NCI-H2196 treated with DMSO at 0.1 percent for 48 hours (cell line): ENCODE data around the gene KCNK7.

Source experiments
- DNase-seq: peaks from one replicate; lab custom pipeline; 2025; ENCODE audit not compliant: unreplicated experiment; lab: John Stamatoyannopoulos, UW

KCNK7 gene

DNA sequence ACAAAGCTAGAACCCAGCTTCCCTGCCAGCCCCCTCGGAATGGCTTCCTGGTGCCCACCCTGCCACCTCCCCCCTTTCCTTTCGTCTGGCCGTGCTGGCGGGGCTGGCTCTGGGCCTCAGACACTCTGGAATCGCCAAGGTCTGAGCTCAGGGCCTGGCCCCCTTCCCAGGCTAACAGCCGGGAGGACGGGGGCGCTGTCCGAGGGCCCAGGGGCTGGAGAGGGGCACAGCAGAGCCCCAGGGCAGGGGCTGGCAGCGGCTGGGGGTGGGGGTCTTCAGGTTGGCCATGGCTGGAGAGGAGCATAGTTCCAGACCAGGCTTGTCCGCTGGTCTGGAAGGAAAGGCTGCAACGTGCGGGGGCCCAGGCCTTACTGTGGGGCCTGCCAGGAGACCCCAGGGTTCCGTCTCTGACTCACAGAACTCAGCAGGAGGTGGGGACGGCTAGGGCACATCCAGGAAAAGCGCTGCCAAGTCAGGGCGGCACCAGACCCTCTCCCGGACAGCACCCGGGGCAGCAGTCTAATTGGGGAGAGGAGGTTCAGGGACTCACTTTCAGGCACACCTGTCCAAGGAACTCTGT lies 36.6 kb downstream of the KCNK7 start:
- DNase-seq = no peak

DNA sequence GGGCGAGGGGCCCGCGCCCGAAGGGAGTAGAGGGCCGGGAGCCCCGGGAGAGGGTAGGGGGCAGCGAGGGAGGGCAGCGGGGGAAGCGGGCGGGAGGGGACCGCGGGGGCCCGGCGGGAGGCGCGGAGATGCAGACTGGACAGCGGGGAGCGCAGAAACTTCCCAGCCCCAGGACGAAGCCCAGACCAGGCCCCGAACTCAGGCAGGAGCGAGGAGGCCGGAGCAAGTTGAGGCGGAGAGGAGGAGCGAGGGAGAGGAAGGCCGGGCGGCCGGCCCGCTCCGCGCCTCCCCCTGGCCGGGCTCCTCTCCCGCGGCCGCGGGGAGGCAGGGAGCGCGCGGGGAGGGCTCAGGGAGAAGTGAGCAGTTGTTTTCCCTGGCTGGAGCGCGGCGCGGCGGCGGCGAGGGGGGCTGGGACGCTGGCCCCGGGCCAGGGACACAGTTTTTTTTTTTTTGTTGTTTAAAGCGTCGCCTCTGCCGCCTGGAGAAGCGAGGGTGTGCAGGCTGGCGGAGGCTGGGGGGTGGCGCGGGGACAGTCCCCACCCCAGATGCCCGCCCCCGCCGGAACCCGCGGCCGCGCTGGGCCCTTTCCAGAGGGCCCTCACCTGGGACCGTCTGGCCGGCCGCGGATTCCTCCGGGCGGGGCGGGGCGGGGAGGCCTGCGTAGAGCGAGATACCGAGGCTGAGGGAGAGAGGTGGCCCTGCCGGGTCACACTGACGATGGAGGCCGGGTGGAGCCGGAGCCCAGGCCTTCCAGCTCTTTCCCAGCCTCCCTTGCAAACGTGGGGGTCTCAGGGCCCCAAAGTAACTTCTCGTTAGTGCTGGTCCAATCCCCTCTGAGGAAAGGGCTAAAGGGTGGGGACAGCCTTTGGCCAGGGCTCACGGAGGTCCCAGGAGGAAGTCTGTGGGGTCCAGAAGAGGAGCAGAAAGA lies 37.3 kb downstream of the KCNK7 start, which contains the start of gene LTBP3:
TSS of gene LTBP3 (minus strand) at position 358 of the 928 bp plus-strand sequence. CDS start 400 bp downstream, outside the sequence.
- peak; percentile 32 for DNase-seq

DNA sequence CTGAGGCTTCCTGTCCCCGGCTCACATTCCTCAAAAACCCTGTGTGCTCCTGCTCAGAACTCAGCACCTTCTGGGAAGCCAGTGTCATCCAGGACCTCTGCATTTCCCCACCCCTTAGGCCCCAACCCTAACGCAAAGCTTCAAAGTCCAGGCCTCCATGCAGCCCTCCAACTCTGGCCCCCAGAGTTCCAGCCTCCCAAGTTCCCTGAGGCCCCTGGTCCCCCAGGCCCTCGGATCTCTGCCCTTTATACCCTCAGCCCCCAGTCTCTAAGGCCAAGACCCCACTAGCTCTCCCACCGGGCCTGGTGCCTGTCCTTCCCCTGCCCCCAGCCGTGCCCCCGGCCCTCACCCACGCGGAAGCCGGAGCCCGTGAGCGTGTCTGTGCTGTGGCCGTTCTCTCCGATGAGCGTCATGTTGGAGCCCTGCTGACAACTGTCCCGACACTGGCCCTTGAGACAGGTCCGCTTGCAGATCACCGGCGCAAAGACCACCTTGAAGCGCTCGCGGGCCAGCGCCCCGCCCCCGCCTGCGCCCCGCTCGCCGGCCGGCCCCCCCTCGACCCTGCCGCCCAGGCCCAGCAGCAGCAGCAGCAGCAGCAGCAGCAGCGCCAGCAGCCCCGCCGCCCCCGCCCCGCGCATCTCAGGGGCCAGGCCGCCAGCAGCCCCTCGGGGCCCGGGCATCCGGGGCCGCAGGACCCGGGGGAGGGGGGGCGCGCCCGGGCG lies 38.2 kb downstream of the KCNK7 start:
- no peak for DNase-seq

DNA sequence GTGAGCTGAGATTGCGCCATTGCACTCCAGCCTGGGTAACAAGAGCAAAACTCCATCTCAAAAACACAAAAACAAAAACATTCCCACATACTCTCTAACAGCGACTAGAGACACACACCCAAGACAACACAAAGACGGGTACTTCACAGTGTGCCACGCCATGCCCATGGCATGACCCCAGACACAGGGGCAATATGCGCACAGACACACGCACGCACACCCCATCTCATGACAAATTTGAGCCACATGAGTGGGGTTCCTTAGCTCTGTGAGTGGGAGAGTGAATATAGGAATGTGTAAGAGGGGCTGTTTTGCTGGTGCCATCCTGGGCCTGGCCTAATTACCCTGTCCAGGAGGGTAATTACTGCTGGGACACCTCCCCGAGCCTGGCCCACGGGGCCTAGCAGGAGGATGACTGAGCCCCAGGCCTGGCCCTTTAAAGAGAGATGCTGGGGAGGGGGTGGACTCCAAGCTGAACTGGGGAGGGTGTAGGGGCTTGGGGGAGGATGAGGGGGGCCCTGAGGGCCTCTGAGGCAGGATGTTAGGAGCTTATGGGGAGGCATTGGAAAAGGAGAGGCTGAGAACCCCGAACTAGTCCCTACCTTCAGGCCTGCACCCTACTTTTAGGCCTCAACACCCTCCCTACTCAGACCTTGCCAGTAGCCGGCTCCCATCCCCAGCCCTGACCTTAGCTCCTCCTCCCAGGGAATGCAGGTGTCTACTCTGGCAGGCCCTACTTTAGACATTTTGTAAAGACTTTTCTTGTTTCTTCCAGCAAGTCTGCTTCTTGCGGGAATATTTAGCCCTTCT lies 38.9 kb downstream of the KCNK7 start:
- DNase-seq = no peak

DNA sequence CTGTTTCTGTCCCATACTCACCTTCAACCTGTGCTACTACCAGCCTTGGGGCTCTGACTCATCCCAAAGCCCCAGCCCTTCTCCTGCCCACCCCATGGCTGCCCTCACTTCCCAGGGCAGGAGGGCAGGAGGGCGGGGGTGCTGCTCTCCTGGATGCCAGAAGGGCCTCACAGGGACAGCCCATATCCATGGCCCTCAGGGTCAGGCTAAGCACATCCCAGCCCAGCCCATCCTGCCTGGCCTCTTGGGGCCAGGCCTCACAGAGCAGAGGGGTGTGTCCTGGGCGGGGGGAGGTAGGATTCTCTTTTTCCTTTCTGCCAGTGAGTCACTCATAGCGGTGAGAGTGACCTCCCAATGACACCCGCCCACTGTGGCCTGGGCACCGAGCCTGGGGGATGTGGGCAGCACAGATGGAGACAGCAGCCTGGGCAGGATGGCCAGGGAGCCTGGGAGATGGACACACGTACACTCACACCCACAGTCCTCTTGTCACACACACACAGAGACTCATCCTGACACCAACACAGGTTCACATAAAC lies 39.8 kb downstream of the KCNK7 start:
- DNase-seq = no peak

DNA sequence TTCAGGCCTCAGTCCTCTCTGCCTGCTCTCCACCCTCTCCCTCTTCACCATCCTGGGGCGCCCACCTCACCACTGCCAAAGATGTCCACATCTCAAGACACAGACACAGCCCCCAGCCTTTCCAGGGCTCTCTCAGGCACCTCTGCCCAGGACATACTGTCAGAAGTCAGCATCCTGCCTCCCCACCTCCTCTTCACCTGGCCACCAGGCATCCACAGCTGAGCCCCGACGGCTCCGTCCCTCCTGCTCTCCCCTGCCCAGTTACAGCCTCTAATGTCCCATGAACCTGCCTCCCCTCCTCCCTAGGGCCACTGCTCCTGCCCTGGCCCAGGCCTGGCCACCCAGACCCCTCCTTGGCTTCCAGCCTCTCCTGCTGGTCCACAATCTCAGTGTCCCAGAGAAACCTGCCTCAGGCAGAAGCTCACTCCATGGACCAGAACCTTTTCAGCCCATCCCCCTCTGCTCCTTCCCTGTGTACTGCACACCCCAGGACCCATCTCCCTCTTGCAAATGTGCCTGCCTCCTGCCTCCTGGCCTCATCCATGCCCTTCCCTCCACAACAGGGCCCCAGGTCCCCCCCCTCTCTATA lies 40.7 kb downstream of the KCNK7 start:
- no peak for DNase-seq

DNA sequence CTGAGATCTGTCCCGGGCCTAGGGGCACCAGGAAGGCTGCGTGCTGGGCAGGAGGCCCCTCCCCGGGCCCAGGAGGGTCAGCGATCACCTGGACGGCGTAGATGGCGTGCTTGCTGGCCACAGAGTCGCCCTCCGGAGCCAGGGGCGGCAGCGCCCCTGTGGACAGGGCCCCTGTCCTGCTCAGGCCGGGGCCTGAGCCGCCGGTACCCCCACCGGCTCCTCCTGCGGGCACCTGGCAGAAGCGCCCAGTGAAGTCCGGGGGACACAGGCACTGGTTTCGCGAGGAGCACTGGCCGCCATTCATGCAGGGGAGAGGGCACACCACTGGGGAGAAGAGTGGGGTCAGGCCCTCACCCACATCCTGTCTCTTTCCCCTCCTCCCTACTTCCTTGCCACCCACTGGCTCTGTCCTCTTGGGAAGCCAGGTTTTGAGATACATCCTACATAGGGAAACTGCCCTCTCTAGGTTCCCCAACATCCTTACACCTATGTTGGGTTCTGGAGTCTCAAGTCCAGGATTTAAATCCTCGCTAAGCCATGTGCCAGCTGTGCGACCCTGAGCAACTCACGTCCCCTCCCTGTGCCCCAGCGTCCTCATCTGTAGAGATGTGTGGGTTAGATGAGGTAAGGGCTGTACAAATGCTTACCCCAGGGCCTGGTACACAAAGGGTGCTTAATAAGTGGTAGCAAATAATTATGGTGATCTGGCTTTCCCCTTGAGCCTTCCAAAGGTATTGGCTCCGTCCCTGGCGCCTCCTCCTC lies 41.4 kb downstream of the KCNK7 start:
- no peak for DNase-seq

DNA sequence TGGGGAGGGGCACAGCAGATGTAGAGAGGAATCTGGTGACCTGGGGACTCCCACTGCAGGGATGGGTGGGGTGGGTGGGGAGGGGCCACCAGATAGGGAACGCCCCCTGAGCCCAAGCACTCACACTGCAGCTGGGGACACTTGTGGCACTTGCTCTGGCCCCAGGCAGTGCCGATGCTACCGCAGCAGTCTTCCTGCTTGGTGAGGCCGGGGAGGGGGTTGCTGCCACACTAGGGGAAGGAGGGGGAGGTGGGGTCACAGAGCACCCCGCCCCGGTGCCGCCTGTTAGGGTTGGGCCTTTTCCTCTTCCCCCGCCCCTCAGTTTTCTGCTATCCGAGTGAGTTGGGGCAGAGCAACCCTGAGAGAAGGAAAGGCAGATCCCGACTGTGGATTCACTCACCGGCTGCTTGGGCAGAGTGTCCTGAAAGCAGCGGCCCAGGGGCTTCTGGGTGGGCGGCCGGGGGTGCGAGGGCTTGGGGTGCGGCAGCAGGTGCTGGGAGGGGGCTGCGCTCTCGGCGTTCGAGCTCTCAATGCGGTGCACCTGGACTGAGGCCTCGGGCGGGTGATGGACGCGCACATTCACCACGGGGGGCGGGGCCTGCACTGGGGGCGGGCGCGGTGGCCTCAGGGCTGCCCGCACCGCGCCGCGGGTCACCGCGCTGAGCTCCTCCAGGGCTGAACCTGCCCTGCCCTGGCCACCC lies 42.1 kb downstream of the KCNK7 start:
- peak; percentile 85 for DNase-seq

DNA sequence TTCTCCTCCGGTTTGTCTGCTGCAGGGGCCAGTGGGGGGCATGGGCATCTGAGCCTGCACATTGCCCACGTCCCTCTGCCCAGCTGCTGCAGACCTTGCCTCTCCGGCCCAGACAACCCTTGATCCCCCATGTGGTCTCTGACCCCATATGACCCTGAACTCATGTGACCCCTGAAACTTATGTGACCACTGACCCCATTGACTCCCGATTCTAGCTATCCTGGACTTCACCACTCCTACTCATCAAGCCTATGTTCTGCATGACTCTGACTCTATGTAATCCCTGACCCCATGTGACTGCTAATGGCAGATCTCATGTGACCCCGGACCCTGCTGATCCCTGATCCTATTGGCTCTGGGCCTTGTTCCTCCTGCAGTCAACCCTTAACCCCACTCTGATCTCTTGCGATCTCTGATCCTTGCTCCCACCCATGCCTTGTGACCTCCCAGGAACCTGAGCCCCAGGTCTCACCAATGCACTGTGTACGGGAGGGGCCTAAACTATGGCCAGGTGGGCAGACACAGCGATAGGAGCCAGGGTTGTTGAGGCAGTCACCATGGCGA lies 43.1 kb downstream of the KCNK7 start:
- DNase-seq = peak; percentile 49

DNA sequence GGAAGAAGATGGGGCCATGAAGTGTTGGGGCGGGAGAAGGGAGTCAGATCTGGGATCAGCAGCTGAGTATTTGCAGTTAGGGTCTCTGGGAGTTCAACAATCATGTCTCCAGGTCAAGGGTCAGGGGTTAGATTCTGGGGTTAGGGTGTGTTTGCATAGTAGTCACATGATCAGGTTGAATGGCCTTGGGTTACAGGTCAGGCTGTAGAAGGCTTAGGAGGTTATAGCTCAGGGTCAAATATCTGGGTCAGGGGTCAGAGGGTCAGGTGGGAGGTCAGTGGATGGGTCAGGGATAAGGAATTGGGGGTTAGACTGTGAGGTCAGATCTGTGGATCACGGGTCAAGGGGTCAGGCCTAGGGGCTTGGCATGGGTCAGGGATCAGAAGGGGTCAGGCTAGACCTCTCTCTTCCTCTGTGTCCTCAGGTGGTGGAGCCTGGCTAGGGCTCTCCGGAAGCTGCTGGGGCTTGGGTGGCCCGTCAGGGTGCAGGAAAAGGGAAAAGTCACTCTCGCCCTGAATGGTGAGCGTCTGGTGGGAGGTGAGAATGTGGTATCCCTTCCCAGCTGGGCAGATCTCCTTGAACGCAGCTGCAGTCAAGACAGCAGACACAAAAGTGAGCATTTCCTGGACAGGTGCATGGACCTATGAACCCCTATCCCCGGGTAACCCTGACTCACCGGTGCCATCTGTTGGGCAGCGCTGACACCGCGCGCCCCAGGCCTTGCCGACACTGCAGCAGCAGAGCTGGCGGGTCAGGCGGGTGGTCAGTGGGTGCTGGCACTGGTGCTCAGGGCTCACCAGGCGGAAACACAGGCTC lies 43.8 kb downstream of the KCNK7 start:
- DNase-seq = peak; percentile 89

DNA sequence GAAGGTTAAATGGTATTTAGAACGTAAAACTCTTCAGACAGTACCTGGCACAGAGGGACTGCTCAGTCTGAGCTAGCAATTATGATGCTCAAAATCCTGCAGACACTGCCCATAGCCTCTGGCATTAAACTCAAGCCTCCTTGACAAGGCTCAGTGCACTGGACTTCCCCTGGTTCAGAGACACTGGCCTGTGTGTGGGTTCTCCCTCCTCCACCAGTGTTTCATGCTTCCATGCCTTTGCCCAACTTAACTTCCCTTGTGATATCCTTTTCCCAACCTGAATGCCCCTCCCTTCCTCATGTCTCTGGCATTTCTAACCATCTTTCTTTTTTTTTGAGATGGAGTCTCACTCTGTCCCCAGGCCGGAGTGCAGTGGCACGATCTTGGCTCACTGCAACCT lies 46.5 kb downstream of the KCNK7 start:
- DNase-seq = no peak

DNA sequence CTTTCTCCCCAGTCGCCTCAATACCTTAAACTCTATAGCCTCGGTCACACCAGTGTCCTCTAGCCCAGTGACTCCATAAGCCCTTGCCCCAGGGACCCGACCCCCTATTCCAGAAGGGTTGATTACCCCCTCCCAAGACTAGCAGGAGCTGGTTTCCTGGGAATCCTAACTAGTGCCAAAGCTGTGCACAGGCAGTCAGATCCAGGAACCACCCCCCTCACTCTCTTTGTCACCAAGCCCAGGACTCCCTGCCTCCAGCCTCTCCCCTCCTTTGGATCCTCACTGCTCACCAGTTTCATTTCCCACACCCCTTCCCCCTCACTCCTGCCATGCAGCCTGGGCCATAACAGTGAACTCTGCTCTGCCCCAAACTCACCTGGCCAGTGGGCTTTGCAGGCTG lies 47.2 kb downstream of the KCNK7 start:
- no peak for DNase-seq

DNA sequence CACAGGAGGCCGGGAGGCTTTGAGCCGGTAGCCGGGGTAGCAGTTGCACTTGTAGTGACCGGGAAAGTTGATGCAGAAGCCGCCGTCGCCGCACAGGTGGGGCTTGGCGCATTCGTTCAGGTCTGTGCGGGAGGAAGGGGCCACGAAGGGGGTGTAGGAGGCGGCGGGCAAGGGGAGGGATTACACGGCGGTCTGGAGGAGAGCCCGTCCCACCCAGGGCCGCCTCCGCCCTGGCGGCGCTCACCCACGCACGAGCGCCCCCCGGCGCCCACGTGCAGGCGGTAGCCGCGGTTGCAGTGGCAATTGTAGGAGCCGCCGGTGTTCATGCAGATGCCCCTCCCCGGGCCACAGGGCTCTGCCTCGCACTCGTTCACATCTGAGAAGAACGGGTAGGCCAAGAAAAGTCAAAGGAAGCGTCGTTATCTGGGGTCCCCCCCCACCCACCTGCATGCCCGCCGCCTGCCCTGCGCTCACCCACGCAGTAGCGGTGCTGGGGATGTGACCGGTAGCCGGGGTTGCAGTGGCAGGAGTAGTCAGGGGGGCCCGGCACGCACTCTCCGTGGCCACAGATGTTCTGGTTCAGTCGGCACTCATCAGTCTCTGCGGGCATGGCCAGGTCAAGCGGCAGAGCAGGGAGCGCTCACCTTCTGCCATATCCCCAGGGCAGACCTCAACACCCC lies 48.0 kb downstream of the KCNK7 start:
- DNase-seq = no peak

DNA sequence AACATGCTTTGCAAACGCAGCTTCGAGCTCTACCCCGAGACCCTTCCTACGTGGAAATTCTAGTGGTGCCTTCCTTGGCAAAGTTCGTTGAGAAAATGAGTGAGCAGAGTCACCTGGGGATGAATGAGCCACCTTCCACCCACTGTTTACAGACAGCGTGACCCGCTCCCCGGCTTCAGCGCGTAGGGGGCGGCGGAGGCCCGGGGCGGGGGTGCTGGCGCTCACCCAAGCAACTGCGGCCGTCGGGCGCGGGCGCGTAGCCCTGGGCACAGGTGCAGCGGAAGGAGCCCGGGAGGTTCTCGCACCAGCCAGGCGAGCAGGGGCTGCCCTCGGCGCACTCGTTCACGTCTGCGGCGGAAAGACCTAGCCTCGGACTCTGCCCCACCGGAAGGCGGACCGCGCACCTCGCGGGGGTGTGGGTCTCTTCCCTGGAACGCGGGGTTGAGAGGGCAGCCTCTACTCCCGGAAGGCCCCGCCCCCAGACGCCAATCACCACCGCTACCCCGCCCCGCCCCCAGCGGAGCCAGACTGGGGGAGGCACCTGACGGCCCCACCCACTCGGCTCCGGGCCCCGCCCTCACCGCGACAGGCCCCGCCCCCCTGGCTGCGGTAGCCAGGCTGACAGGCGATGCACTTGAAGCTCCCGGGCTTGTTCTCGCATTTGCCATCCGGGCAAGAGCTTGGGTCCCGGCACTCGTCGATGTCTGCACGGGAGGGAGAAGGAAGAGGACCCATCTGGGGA lies 49.2 kb downstream of the KCNK7 start:
- DNase-seq = peak; percentile 87

DNA sequence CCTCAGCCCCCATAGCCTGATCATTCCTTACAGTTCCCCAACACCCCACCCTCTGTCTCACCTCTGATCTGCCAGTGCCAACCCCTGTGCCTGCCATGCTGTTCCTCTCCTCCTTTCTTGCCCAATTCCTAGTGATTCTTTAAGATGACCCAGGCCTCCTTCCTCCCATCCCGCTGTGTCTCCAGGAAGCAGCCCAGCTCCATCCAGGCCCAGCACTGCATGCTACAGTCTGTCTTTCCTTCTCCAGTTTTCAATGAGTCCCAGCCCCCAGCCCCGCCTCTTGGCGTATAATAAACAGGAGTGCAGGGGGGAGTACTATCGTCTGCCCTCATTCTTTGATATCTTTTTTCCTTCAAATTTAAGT lies 49.8 kb downstream of the KCNK7 start:
- no peak for DNase-seq
